Measurements from ENCODE around the gene SHQ1. TPM values are rescaled to one million over a fixed set of nuclear protein-coding genes. Genes with fewer than 3 reads are reported as not detected.

The SHQ1 gene
- total and polyA plus RNA-seq, 2 experiments from 2014 or later, result 18.3 to 28.7 TPM

DNA sequence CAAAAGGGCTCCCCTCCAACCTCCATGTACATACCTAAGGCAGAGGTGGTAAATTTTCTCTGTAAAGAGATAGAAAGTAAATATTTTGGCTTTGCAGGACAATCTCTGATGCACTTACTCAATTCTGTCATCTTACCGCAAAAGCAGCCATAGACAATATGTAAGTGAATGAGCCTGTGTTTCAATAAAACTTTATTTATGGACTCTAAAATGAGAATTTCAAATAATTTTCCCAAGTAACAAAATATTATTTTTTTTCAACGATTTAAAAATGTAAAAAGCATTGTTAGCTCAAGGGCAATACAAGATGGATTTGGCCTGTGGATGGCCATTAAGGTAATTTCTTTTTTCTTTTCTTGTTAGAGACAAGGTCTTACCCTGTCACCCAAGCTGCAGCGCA, 44.7 kb downstream of the SHQ1 start:
- H3F3A ChIP-seq (replicated peaks; ENCODE audit: low read depth), result no peaks in the 10 kb centered on the region
- H3K4me2 ChIP-seq, result no peak overlapping the region
- H3K9me2 ChIP-seq (ENCODE audit: insufficient read depth), result no peaks in the 10 kb centered on the region
- no peak overlapping the region for H3K27ac ChIP-seq (ENCODE audit: low read depth)
- H2AFZ ChIP-seq, result no peak overlapping the region
- Mint-ChIP-seq H3K9me3 (no peaks in the 10 kb centered on the region), H3K36me3 (ENCODE audit: low read depth) (no peaks in the 10 kb centered on the region), H3K27me3 (ENCODE audit: insufficient read depth, low read depth, poor library complexity) (no peaks in the 10 kb centered on the region), H3K27ac (no peak overlapping the region), H3K4me1 (peaks cover 24% of the 10 kb centered on the region), H3K4me3 (no peak overlapping the region)
- H3K79me2 ChIP-seq (replicated peaks; ENCODE audit: insufficient read depth), result no peaks in the 10 kb centered on the region
- no peaks in the 10 kb centered on the region for H4K20me1 ChIP-seq (replicated peaks; ENCODE audit: insufficient read depth)
- DNase-seq (ENCODE audit: low spot score), result no peak
- no peaks in the 10 kb centered on the region for H3K27me3 ChIP-seq (ENCODE audit: insufficient read depth)
- H3K4me3 ChIP-seq, result no peak overlapping the region
- TF ChIP-seq, protein P1, sequence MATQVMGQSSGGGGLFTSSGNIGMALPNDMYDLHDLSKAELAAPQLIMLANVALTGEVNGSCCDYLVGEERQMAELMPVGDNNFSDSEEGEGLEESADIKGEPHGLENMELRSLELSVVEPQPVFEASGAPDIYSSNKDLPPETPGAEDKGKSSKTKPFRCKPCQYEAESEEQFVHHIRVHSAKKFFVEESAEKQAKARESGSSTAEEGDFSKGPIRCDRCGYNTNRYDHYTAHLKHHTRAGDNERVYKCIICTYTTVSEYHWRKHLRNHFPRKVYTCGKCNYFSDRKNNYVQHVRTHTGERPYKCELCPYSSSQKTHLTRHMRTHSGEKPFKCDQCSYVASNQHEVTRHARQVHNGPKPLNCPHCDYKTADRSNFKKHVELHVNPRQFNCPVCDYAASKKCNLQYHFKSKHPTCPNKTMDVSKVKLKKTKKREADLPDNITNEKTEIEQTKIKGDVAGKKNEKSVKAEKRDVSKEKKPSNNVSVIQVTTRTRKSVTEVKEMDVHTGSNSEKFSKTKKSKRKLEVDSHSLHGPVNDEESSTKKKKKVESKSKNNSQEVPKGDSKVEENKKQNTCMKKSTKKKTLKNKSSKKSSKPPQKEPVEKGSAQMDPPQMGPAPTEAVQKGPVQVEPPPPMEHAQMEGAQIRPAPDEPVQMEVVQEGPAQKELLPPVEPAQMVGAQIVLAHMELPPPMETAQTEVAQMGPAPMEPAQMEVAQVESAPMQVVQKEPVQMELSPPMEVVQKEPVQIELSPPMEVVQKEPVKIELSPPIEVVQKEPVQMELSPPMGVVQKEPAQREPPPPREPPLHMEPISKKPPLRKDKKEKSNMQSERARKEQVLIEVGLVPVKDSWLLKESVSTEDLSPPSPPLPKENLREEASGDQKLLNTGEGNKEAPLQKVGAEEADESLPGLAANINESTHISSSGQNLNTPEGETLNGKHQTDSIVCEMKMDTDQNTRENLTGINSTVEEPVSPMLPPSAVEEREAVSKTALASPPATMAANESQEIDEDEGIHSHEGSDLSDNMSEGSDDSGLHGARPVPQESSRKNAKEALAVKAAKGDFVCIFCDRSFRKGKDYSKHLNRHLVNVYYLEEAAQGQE (IDR thresholded peaks at IDR 0.05; ENCODE audit: unreplicated experiment), result no peak
- TF ChIP-seq, protein P2, sequence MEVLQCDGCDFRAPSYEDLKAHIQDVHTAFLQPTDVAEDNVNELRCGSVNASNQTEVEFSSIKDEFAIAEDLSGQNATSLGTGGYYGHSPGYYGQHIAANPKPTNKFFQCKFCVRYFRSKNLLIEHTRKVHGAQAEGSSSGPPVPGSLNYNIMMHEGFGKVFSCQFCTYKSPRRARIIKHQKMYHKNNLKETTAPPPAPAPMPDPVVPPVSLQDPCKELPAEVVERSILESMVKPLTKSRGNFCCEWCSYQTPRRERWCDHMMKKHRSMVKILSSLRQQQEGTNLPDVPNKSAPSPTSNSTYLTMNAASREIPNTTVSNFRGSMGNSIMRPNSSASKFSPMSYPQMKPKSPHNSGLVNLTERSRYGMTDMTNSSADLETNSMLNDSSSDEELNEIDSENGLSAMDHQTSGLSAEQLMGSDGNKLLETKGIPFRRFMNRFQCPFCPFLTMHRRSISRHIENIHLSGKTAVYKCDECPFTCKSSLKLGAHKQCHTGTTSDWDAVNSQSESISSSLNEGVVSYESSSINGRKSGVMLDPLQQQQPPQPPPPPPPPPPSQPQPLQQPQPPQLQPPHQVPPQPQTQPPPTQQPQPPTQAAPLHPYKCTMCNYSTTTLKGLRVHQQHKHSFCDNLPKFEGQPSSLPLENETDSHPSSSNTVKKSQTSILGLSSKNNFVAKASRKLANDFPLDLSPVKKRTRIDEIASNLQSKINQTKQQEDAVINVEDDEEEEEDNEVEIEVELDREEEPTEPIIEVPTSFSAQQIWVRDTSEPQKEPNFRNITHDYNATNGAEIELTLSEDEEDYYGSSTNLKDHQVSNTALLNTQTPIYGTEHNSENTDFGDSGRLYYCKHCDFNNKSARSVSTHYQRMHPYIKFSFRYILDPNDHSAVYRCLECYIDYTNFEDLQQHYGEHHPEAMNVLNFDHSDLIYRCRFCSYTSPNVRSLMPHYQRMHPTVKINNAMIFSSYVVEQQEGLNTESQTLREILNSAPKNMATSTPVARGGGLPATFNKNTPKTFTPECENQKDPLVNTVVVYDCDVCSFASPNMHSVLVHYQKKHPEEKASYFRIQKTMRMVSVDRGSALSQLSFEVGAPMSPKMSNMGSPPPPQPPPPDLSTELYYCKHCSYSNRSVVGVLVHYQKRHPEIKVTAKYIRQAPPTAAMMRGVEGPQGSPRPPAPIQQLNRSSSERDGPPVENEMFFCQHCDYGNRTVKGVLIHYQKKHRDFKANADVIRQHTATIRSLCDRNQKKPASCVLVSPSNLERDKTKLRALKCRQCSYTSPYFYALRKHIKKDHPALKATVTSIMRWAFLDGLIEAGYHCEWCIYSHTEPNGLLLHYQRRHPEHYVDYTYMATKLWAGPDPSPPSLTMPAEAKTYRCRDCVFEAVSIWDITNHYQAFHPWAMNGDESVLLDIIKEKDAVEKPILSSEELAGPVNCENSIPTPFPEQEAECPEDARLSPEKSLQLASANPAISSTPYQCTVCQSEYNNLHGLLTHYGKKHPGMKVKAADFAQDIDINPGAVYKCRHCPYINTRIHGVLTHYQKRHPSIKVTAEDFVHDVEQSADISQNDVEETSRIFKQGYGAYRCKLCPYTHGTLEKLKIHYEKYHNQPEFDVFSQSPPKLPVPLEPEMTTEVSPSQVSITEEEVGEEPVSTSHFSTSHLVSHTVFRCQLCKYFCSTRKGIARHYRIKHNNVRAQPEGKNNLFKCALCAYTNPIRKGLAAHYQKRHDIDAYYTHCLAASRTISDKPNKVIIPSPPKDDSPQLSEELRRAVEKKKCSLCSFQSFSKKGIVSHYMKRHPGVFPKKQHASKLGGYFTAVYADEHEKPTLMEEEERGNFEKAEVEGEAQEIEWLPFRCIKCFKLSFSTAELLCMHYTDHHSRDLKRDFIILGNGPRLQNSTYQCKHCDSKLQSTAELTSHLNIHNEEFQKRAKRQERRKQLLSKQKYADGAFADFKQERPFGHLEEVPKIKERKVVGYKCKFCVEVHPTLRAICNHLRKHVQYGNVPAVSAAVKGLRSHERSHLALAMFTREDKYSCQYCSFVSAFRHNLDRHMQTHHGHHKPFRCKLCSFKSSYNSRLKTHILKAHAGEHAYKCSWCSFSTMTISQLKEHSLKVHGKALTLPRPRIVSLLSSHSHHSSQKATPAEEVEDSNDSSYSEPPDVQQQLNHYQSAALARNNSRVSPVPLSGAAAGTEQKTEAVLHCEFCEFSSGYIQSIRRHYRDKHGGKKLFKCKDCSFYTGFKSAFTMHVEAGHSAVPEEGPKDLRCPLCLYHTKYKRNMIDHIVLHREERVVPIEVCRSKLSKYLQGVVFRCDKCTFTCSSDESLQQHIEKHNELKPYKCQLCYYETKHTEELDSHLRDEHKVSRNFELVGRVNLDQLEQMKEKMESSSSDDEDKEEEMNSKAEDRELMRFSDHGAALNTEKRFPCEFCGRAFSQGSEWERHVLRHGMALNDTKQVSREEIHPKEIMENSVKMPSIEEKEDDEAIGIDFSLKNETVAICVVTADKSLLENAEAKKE (CRISPR knock-in tag; IDR thresholded peaks at IDR 0.05), result no peak
- TF ChIP-seq JUNB (IDR thresholded peaks at IDR 0.05; ENCODE audit: unreplicated experiment) (no peak), ZNF114 (CRISPR knock-in tag; IDR thresholded peaks at IDR 0.05) (no peak), ZNF331 (CRISPR knock-in tag; IDR thresholded peaks at IDR 0.05; ENCODE audit: low read depth) (no peak), EZH2phosphoT487 (IDR thresholded peaks at IDR 0.05; ENCODE audit: unreplicated experiment) (no peak)
- peaks cover 13% of the 10 kb centered on the region for H3K4me1 ChIP-seq (ENCODE audit: insufficient read depth)
- no peak for ATAC-seq
- no peaks in the 10 kb centered on the region for H3K36me3 ChIP-seq (ENCODE audit: insufficient read depth)
